Measurements from ENCODE around the gene SNX32.

Gene SNX32

DNA sequence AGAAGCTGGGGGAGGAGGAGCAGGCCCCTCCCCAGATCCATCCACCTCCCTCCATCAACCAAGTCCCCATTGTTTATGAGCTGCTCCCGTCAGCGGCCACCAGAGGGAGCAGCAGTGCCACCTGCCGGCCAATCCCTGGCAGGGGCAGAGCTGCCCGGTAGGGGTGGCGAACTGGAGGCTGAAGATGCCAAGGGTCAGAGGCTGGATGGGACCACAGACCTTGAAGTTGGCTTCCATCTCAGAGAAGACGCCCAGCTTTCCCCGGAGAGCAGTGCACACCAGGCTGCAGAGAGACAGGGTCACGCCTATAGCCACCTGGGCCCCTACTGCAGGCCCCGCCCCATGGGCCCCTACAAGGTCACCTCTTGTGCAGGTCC lies 50.9 kb downstream of the SNX32 start:
- TF ChIP-seq GATA3 (IDR thresholded peaks at IDR 0.05; ENCODE audit: low read depth, low read length) (no peak), GATA2 (IDR thresholded peaks at IDR 0.05; ENCODE audit: low read depth, low read length) (no peak)

DNA sequence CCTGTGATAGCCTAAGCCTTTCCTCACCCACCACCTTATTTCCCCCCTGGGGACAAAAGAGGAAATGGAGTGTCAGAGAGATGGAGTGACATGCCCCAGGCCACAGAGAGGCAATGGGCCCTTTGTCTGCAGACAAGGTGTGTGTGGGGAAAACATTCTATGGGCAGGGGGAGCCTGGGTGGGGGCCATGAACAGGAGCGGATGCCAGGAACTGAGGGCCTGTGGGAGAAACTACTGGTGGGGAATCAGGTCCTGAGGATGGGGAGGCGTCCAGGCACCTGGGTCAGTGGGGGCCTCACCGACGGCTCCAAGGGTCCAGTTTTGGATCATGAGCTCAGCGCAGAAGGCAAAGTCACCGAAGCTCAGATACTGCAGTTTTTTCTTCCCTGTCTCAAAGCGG lies 51.5 kb downstream of the SNX32 start:
- no peak for TF ChIP-seq GATA3 (IDR thresholded peaks at IDR 0.05; ENCODE audit: low read depth, low read length)
- TF ChIP-seq GATA2 (IDR thresholded peaks at IDR 0.05; ENCODE audit: low read depth, low read length): no peak

DNA sequence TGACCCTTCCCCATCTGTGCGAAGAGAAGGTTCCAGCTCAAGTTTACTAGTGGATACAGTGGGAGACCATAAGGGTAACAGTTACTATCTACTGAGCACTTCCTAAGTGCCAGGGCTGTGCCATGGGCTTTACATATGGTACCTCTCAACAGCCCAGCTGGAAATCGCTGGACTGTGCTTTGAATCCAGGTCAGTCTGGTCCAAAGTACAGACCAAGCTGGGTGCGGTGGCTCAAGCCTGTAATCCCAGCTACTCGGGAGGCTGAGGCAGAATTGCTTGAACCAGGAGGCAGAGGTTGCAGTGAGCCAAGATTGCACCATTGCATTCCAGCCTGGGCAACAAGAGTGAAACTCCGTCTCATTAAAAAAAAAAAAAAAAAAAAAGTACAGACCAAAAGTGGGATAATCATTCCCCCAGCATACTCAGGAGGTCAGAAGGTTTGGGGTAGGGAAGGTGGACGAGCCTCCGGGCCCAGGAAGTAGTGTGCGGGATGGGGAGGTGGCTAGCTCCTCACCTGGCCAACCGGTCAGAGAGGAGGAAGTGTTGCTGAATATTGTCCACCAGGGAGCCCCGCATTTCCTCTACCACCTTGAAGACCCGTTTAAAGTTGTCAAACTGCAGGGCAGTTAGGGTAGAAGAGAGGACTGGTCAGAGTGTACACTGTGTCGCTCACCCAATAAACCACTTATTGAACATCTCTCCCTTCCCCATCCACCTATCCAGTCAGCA lies 52.2 kb downstream of the SNX32 start:
- no peak for TF ChIP-seq GATA2 (IDR thresholded peaks at IDR 0.05; ENCODE audit: low read depth, low read length)
- TF ChIP-seq GATA3 (IDR thresholded peaks at IDR 0.05; ENCODE audit: low read depth, low read length): no peak

DNA sequence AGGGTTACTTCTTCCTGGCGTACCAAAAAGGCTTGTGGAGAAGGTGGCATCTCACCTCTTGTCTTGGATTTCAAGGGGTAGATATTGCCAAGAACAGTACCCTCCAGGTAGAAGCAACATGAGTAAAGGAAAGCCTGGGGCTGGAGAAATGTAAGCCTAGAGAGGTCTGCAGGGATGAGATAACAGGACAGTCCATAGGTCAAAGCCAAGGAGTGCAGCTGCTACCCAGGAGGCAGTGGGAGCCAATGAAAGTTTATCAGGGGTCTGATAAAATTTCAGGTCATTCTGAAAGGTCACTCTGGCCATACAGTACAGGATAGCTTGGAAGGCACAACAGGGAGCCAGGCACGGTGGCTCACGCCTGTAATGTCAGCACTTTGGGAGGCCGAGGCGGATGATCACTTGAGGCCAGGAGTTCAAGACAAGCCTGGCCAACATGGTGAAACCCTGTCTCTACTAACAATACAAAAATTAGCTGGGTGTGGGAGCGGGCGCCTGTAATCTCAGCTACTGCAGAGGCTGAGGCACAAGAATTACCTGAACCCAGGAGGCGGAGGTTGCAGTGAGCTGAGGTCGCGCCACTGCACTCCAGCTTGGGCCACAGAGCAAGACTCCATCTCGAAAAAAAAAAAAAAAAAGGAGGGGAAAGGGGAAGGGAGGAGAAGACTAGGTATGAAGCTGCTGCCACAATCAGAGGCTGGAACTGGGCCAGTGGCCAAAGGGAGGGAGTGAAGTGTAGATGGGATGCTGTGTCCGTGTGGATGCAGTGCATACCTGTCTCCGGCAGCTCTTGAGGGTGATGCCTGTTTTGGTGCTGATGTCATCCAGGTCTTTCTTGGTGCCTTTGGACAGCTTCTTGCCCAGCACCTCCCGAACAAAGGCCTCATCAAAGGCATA lies 53.3 kb downstream of the SNX32 start:
- TF ChIP-seq GATA3 (IDR thresholded peaks at IDR 0.05; ENCODE audit: low read depth, low read length): no peak
- TF ChIP-seq GATA2 (IDR thresholded peaks at IDR 0.05; ENCODE audit: low read depth, low read length): no peak

DNA sequence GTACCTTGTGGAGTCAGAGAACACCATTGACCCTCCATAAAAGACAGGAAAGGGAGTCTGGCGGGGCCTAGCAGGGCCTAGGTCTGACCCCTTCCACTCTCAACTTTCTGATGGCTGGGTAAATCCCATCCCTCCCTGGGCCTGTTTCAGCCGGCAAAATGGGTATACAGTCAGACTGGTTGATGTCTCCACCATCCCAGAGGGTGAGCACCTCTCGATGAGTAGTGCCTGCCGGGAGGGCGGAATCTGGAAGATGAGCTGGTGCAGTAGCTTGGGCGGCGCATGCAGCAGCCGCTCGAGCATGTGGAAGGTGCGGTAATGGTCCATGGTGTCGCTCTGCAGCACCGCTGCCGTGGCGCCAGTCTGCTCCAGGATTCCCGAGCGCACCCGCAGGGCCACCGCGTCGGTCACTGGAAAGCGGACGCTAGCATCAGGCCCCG lies 54.0 kb downstream of the SNX32 start:
- no peak for TF ChIP-seq GATA3 (IDR thresholded peaks at IDR 0.05; ENCODE audit: low read depth, low read length)
- no peak for TF ChIP-seq GATA2 (IDR thresholded peaks at IDR 0.05; ENCODE audit: low read depth, low read length)

DNA sequence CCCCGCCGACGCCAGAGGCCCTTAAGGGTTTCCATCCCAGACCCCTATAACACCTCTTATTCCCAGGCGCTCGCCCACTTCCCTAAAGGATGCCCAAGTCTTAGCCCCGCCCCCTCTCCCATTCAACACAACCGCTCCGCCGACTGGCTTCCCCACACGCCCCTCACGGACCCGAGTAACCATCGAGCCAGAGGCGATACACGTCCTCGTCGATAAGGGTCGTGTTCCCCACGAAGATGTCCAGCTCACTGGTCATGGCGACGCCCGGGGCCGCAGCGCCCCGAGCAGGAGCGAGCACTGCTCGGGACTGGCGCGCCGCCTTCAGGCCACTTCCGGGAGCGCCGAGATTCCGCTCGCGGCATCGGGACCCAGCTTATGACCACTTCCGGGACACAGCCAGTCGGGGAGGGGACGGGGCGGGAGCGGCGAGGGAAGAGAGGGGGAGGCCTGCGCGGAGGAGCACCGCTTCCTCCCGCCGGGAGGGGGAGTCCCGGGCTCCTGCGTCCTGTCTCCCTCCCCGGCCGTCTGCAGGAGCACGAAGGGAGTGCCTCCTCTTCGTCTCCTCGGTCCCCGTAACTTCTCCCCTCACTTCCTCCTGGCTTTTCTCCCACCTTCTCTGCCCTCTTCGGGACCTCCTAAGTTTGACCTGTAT lies 54.5 kb downstream of the SNX32 start, which contains the start of gene FIBP:
FIBP (minus strand) TSS at position 309 of the 652 bp plus-strand sequence; CDS start at position 256, 53 bp downstream.
- TF ChIP-seq GATA2 (IDR thresholded peaks at IDR 0.05; ENCODE audit: low read depth, low read length) (no peak; the same call in 1 of the 2 replicates), GATA3 (IDR thresholded peaks at IDR 0.05; ENCODE audit: low read depth, low read length) (no peak)

DNA sequence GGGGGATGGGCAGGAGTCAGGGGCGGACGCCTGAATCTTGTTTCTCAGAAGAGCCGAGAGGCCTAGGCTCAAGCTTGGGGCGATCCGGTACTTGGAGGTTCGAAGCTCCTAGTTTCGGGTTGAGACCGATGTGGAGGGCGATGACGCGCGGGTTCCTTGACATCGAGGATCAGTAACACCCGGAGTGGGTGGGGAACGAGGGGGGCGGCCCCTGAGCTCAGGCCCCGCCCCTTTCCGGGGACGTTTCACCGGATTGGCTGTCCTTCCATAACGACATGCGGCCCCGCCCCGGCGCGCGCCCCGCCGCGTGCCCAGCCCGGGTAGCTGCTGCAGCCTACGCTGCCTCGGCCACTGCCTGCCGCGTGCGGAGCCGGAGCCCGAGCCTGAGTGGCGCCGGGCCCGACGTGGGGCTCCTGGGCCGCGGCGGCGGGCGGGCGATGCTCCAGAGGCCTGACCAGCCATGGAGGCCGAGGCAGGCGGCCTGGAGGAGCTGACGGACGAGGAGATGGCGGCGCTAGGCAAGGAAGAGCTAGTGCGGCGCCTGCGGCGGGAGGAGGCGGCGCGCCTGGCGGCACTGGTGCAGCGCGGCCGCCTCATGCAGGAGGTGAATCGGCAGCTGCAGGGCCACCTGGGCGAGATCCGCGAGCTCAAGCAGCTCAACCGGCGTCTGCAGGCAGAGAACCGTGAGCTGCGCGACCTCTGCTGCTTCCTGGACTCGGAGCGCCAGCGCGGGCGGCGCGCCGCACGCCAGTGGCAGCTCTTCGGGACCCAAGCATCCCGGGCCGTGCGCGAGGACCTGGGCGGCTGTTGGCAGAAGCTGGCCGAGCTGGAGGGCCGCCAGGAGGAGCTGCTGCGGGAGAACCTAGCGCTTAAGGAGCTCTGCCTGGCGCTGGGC lies 56.8 kb downstream of the SNX32 start, which contains the start of gene CCDC85B:
CCDC85B (plus strand) TSS at position 350 of the 895 bp plus-strand sequence; CDS start at position 461, 111 bp downstream.
- TF ChIP-seq GATA3 (IDR thresholded peaks at IDR 0.05; ENCODE audit: low read depth, low read length) (no peak), GATA2 (IDR thresholded peaks at IDR 0.05; ENCODE audit: low read depth, low read length) (no peak)

DNA sequence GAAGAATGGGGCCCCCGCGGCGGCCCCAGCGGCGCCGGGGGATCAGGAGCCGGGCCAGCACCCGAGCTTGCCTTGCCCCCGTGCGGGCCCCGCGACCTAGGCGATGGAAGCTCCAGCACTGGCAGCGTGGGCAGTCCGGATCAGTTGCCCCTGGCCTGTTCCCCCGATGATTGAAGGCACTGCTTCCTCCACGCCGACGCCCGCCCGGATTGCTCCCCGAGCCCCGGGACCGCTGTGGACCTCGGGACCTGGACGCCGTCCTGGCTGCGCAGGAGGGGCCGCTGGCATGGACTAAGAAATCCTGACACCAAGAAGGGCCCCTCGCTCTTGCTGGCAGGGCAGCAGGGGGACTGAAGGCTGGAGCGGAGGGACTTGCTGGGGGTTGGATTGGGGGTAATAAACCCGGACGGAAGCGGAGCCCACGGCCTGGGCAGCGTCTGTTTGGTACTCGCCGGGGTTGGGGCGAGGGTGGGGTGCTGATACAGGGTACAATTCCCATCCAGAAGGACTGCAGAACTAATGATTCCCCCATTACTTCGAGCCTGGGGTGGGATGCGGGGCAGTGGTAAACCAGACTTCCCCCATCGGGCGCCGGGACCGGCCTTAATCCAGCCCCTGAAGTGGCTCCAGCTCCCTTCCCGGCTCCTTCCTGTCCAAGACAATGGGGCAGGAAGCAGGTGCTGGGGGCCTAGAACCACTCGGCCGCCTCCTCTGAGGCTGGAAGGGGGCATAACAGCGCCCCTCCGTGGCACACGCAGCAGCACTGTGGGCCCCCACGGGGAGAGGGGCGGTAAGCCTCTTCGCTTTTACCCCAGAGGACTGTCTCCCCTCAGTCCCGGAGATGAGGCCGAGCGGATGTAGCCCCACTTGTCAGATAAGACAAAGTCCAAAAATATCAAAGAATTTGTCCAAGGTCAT lies 57.7 kb downstream of the SNX32 start:
- no peak for TF ChIP-seq GATA2 (IDR thresholded peaks at IDR 0.05; ENCODE audit: low read depth, low read length)
- no peak for TF ChIP-seq GATA3 (IDR thresholded peaks at IDR 0.05; ENCODE audit: low read depth, low read length)

DNA sequence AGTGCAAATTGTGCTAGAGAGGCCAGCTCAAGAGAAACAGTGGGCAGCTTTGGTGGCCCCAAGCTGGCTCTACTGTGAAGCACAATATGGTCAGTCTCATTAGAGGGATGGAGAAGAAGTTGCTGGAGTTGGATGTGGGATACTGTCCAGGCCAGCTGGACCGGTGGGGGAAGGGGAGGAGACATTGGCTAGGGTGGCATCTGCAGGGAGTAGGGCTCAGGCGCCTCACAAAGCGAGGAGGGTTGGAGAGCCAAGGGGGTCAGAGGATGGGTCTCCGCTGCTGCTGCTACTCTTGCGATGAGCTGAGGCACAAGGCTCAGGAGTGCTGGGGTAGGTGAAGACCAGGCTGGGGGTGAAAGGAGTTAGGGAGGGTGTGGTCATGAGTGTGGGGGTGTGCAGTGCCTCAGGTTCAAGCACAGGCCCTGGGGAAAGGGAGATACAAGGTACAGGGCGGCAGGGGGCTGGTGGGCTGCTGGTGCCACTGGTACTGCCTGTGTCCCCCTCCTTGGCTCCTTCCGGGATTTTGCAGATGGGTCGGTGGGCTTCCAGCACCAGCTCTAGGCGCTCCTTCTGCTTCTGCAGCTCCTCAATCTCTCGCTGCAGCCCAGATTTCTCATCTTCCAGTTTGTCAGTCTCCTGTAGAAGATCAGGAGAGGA lies 59.0 kb downstream of the SNX32 start:
- TF ChIP-seq GATA2 (IDR thresholded peaks at IDR 0.05; ENCODE audit: low read depth, low read length): no peak
- TF ChIP-seq GATA3 (IDR thresholded peaks at IDR 0.05; ENCODE audit: low read depth, low read length): no peak

DNA sequence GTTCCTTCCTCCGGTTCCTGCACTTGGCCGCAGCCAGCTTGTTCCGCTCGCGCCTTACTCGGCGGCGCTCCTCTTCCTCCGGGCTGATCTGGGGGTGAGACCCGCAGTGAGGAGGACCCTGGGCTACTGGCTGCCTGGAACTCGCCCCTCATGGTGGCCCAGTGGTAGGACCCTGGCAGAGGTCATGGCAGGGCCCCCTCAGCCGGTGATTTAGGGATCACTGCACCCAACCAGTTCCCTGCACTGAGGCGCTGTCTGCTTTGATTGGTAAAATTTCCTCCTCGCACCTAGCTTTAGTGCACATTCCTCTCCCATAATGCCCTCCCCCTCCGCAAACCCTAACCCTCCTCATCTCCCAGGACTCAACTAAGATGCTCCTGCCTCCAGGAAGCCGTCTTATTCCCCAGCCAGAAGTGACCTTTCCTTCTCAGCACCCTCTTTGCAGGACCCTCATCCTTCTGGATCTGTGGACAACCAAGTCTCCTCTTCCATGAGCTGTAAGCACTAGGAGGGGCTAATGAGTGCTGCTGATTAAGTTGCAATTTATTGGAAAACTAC lies 60.4 kb downstream of the SNX32 start:
- TF ChIP-seq GATA2 (IDR thresholded peaks at IDR 0.05; ENCODE audit: low read depth, low read length) (no peak), GATA3 (IDR thresholded peaks at IDR 0.05; ENCODE audit: low read depth, low read length) (no peak)

DNA sequence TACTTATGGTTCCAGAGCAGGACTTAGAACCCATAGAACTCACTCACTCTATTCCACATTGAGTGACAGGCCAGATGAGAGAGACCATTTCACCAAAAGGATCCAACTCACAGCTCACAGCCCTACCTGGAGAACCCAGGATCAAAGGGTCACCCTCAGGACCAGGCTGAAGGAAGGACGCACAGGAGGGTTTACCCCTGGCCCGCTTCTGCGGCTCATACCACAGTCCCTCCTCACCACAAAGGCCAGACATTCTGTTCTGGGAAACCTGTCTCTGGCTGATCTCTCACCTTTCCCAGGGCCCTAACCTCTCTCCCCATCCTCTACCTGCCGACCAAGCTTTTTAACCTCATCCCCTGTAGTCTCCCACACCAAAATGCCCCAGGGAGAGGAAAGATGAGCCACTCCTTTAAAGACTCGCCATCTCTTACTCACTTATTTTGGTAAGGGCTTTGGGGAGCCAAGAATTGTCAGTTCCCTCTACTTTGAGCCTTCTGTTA lies 61.8 kb downstream of the SNX32 start:
- no peak for TF ChIP-seq GATA3 (IDR thresholded peaks at IDR 0.05; ENCODE audit: low read depth, low read length)
- no peak for TF ChIP-seq GATA2 (IDR thresholded peaks at IDR 0.05; ENCODE audit: low read depth, low read length)
